Gastroesophageal sphincter (tissue), 4 donors: ENCODE data around the gene TNFRSF19. TPM values are rescaled to one million over a fixed set of nuclear protein-coding genes. Genes with fewer than 3 reads are reported as not detected.
"Not testable (repeated sequence)": the region's sequence is repeated elsewhere in the genome, so short reads cannot be mapped to it uniquely, and the experiment has no call there.

Experiments
- ATAC-seq: fragments of 150-250 bp; one replicate; pipeline ENCODE4 v1.9.1; 2016; ENCODE audit warnings: mild to moderate bottlenecking, moderate library complexity
- H3K27ac ChIP-seq, 4 donors: fragments of 200-600 bp; sonication (generic) in 3 of 4; 1 replicate in 3 of 4; 2 replicates in 1 of 4; pipeline ENCODE4 v1.5.1; 2016 to 2019
- H3K27me3 ChIP-seq: fragments of 200-600 bp; sonication (generic); one replicate; pipeline ENCODE4 v1.5.1; 2019
- H3K36me3 ChIP-seq, 2 donors: fragments of 200-600 bp; sonication (generic); one replicate each; pipeline ENCODE4 v1.5.1; 2019; ENCODE audit warnings: control low read depth in 1 of 2
- H3K4me1 ChIP-seq, 3 donors: fragments of 200-600 bp; sonication (generic); 1 replicate in 2 of 3; 2 replicates in 1 of 3; pipeline ENCODE4 v1.5.1; 2016 to 2019; ENCODE audit warnings: control low read depth in 2 of 3
- H3K4me3 ChIP-seq, 2 donors: fragments of 200-600 bp; sonication (generic); one replicate each; pipeline ENCODE4 v1.5.1; 2019; ENCODE audit warnings: mild to moderate bottlenecking in 1 of 2, moderate library complexity in 1 of 2
- H3K9me3 ChIP-seq, 3 donors: fragments of 200-600 bp; sonication (generic); one replicate each; pipeline ENCODE4 v1.5.1; 2017 to 2019; ENCODE audit warnings: control low read depth in 2 of 3
- CTCF ChIP-seq, 4 experiments: fragments of 200-600 bp in 2 of 4; fragments of 450-650 bp in 2 of 4; sonication (generic) in 1 of 4; IDR thresholded peaks; one replicate each; pipeline ENCODE4 v1.5.1; 2017 to 2019; ENCODE audit warnings: antibody characterized with exemption in 4 of 4, mild to moderate bottlenecking in 2 of 4, moderate library complexity in 2 of 4
- EP300 ChIP-seq: sonication (generic); formaldehyde crosslinking; IDR thresholded peaks from one replicate; pipeline ENCODE4 v1.6.1; 2017; ENCODE audit warnings: antibody characterized with exemption, mild to moderate bottlenecking
- POLR2A ChIP-seq, 2 donors: fragments of 450-650 bp; IDR thresholded peaks; one replicate each; pipeline ENCODE4 v1.6.1; 2017; ENCODE audit warnings: antibody characterized with exemption in 2 of 2, mild to moderate bottlenecking in 2 of 2, moderate library complexity in 1 of 2
- POLR2AphosphoS5 ChIP-seq: sonication (generic); formaldehyde crosslinking; IDR thresholded peaks from one replicate; pipeline ENCODE4 v1.6.1; 2017; ENCODE audit warnings: antibody characterized with exemption
- WGBS, 2 donors: methylation state at CpG; one replicate each; pipeline ENCODE4 v1.1.5; 2018; ENCODE audit warnings: low coverage in 1 of 2; 5-methylcytosine and 5-hydroxymethylcytosine counted together
- total RNA-seq, 4 donors: library from RNA; depleted of rRNA; stranded (reverse); fragments of >200 nt; gene quantifications; one replicate each; pipeline ENCODE4 v1.1.0, GENCODE V29; 2016

The TNFRSF19 gene
- total RNA-seq, 4 donors from 2014 or later, result 4.1 to 14.7 (median 8.2) TPM

GRCh38 chr13:23673867-23674605 is 103.8 kb downstream of the TNFRSF19 start:
- Histone ChIP-seq H3K4me3 (no peak overlapping the region), H3K9me3 (no peaks in the 10 kb centered on the region), H3K27me3 (no peaks in the 10 kb centered on the region), H3K4me1 (peaks cover 0 to 33% (median 6%) of the 10 kb centered on the region in 3 donors), H3K36me3 (peaks cover 0 to 8% of the 10 kb centered on the region in 2 donors), H3K27ac (peak overlapping the region in 2 of 4 donors; percentile 47 to 52)
- ATAC-seq, result no peak
- WGBS, 2 donors, result 74 to 81% methylated on average over 6 to 7 of the region's 8 CpGs
- no peak for TF ChIP-seq POLR2A (IDR thresholded peaks at IDR 0.05)
- TF ChIP-seq CTCF (IDR thresholded peaks at IDR 0.05), result no peak
- no peak for TF ChIP-seq POLR2AphosphoS5
- TF ChIP-seq EP300, result no peak

GRCh38 chr13:23674795-23675640 is 104.8 kb downstream of the TNFRSF19 start:
- peaks cover 0 to 33% (median 6%) of the 10 kb centered on the region in 3 donors for H3K4me1 ChIP-seq
- no peaks in the 10 kb centered on the region for H3K9me3 ChIP-seq
- no peak overlapping the region for H3K27ac ChIP-seq
- ATAC-seq, result no peak
- H3K4me3 ChIP-seq, result no peak overlapping the region
- H3K36me3 ChIP-seq, result no peaks in the 10 kb centered on the region
- 90 to 100% methylated on average over 1 to 5 of the region's 5 CpGs for WGBS, 2 donors
- TF ChIP-seq CTCF (IDR thresholded peaks at IDR 0.05) (no peak), EP300 (no peak), POLR2AphosphoS5 (no peak), POLR2A (IDR thresholded peaks at IDR 0.05) (no peak)
- no peaks in the 10 kb centered on the region for H3K27me3 ChIP-seq

GRCh38 chr13:23677679-23678288 is 107.6 kb downstream of the TNFRSF19 start:
- 20% methylated on average over 1 of the region's 24 CpGs; no CpG with 5 or more reads in 1 of the 2 donors for WGBS, 2 donors
- H3K9me3 ChIP-seq, H3K36me3 ChIP-seq, H3K4me3 ChIP-seq, ATAC-seq, H3K27ac ChIP-seq, H3K27me3 ChIP-seq: not testable (repeated sequence)
- H3K4me1 ChIP-seq, result peaks cover 0 to 19% (median 3%) of the 10 kb centered on the region in 3 donors

GRCh38 chr13:23678795-23679194 is 108.6 kb downstream of the TNFRSF19 start:
- no peak for TF ChIP-seq CTCF (IDR thresholded peaks at IDR 0.05)
- TF ChIP-seq POLR2A (IDR thresholded peaks at IDR 0.05), result no peak
- no peak for TF ChIP-seq EP300
- no peak for TF ChIP-seq POLR2AphosphoS5
- no peak for ATAC-seq
- Histone ChIP-seq H3K4me1 (peaks cover 0 to 9% (median 0%) of the 10 kb centered on the region in 3 donors), H3K27ac (no peak overlapping the region), H3K9me3 (no peaks in the 10 kb centered on the region), H3K4me3 (no peak overlapping the region), H3K27me3 (no peaks in the 10 kb centered on the region), H3K36me3 (no peaks in the 10 kb centered on the region)
- WGBS, 2 donors, result 42 to 51% methylated on average over 2 of the region's 2 CpGs

- no peak for TF ChIP-seq POLR2A (IDR thresholded peaks at IDR 0.05)
- TF ChIP-seq EP300, result no peak
- no peak for TF ChIP-seq POLR2AphosphoS5
- TF ChIP-seq CTCF (IDR thresholded peaks at IDR 0.05), result no peak
- Histone ChIP-seq H3K4me3 (no peak overlapping the region), H3K27me3 (no peaks in the 10 kb centered on the region), H3K9me3 (peaks cover 0 to under 1% (median 0%) of the 10 kb centered on the region in 3 donors), H3K36me3 (no peaks in the 10 kb centered on the region), H3K27ac (no peak overlapping the region), H3K4me1 (peaks cover 0 to 4% (median 0%) of the 10 kb centered on the region in 3 donors)
- ATAC-seq, result no peak
- WGBS, 2 donors, result 77 to 83% methylated on average over 2 of the region's 2 CpGs
Observed at GRCh38 chr13:23679220-23679619, 109.0 kb downstream of the TNFRSF19 start.
